HG03045 (cell line): ENCODE data around the gene EHD1.

Experiments used
- ATAC-seq: cut with Tn5 transposase; IDR thresholded peaks from one replicate; pipeline ENCODE4 v1.9.1; 2021; ENCODE audit warnings: mild to moderate bottlenecking, moderate library complexity; ENCODE audit not compliant: unreplicated experiment

Gene EHD1

GRCh38 chr11:64802370-64803157, 75.9 kb downstream of the EHD1 start:
- ATAC-seq: peak; percentile 1
